Ovary (tissue), 3 donors: ENCODE measurements around the gene GABRG3.

Source experiments
- CTCF ChIP-seq, 3 donors: fragments of 450-650 bp in 2 of 3; fragments of 200-600 bp in 1 of 3; IDR thresholded peaks; one replicate each; pipeline versions ENCODE4 v1.5.1 to v1.8.0; 2016 to 2022; ENCODE audit warnings: antibody characterized with exemption in 3 of 3, mild to moderate bottlenecking in 1 of 3
- EP300 ChIP-seq: sonication (generic); formaldehyde crosslinking; IDR thresholded peaks from one replicate; pipeline ENCODE4 v1.6.1; 2017; ENCODE audit warnings: antibody characterized with exemption
- POLR2A ChIP-seq: fragments of 450-650 bp; IDR thresholded peaks from one replicate; pipeline ENCODE4 v1.6.1; 2017; ENCODE audit warnings: antibody characterized with exemption, mild to moderate bottlenecking, moderate library complexity
- donor health status: DM: no; HTN: no; CAD: no.

GRCh38 chr15:27323801-27324200 lies 352.8 kb downstream of the GABRG3 start:
- TF ChIP-seq CTCF (IDR thresholded peaks at IDR 0.05) = no peak
- no peak for TF ChIP-seq EP300
- TF ChIP-seq POLR2A = no peak
